Type B pancreatic cell (in vitro differentiated cells): ENCODE results near the gene PCCB. TPM values are rescaled to one million over a fixed set of nuclear protein-coding genes. Genes with fewer than 3 reads are reported as not detected.

Source experiments
- DNase-seq: peaks from one replicate; pipeline ENCODE4 v3.0.0; 2021; ENCODE audit warnings: mixed read lengths; ENCODE audit not compliant: unreplicated experiment; ENCODE audit errors: extremely low spot score
- H3K27ac Mint-ChIP-seq: 2 replicates; pipeline ENCODE4 v1.8.0; 2021; ENCODE audit warnings: mild to moderate bottlenecking, mixed read lengths
- H3K27me3 Mint-ChIP-seq: 2 replicates; pipeline ENCODE4 v1.8.0; 2021; ENCODE audit warnings: mixed read lengths
- H3K36me3 Mint-ChIP-seq: 2 replicates; pipeline ENCODE4 v1.8.0; 2021; ENCODE audit warnings: mixed read lengths
- H3K4me1 Mint-ChIP-seq: one replicate; pipeline ENCODE4 v1.8.0; 2021; ENCODE audit warnings: mixed read lengths; ENCODE audit not compliant: unreplicated experiment
- H3K4me3 Mint-ChIP-seq: 2 replicates; pipeline ENCODE4 v1.8.0; 2021; ENCODE audit warnings: mild to moderate bottlenecking, mixed read lengths
- H3K9me3 Mint-ChIP-seq: 2 replicates; pipeline ENCODE4 v1.8.0; 2021; ENCODE audit warnings: mixed read lengths
- CTCF ChIP-seq: fragments of 200-600 bp; sonication (generic); conservative IDR thresholded peaks from 2 replicates; pipeline ENCODE4 v1.5.0; 2021; ENCODE audit warnings: antibody characterized with exemption, mild to moderate bottlenecking
- total RNA-seq: library from RNA; stranded (reverse); gene quantifications from 2 replicates; pipeline ENCODE4 v1.2.1, GENCODE V29; 2021; ENCODE audit warnings: low replicate concordance

Gene PCCB
- total RNA-seq, 1 donor from 2014 or later = 41.0 TPM

- H3K27ac Mint-ChIP-seq = no peak overlapping the region
- H3K9me3 Mint-ChIP-seq = no peaks in the 10 kb centered on the region
- peaks cover 35% of the 10 kb centered on the region for H3K36me3 Mint-ChIP-seq
- no peak for DNase-seq
- no peaks in the 10 kb centered on the region for H3K4me1 Mint-ChIP-seq
- no peak for TF ChIP-seq CTCF
- no peaks in the 10 kb centered on the region for H3K27me3 Mint-ChIP-seq
- H3K4me3 Mint-ChIP-seq = no peak overlapping the region
Observed at GRCh38 chr3:136296960-136297359, 46.8 kb downstream of the PCCB start.

- no peak for TF ChIP-seq CTCF
- Mint-ChIP-seq H3K27ac (no peak overlapping the region), H3K4me3 (no peak overlapping the region), H3K36me3 (peaks cover 30% of the 10 kb centered on the region), H3K9me3 (no peaks in the 10 kb centered on the region), H3K4me1 (no peaks in the 10 kb centered on the region), H3K27me3 (no peaks in the 10 kb centered on the region)
- no peak for DNase-seq
Observed at GRCh38 chr3:136297826-136298225, 47.7 kb downstream of the PCCB start.

- TF ChIP-seq CTCF = no peak
- H3K27ac Mint-ChIP-seq = no peak overlapping the region
- H3K36me3 Mint-ChIP-seq = peaks cover 23% of the 10 kb centered on the region
- H3K27me3 Mint-ChIP-seq = no peaks in the 10 kb centered on the region
- no peaks in the 10 kb centered on the region for H3K4me1 Mint-ChIP-seq
- H3K9me3 Mint-ChIP-seq = no peaks in the 10 kb centered on the region
- DNase-seq = no peak
- H3K4me3 Mint-ChIP-seq = no peak overlapping the region
Observed at GRCh38 chr3:136300444-136300843, 50.3 kb downstream of the PCCB start.

- Mint-ChIP-seq H3K27ac (no peak overlapping the region), H3K4me3 (no peak overlapping the region), H3K27me3 (no peaks in the 10 kb centered on the region), H3K9me3 (no peaks in the 10 kb centered on the region), H3K36me3 (peaks cover 18% of the 10 kb centered on the region), H3K4me1 (no peaks in the 10 kb centered on the region)
- peak; percentile 43 for TF ChIP-seq CTCF
- DNase-seq = no peak
Observed at GRCh38 chr3:136305879-136306278, 55.7 kb downstream of the PCCB start.

GRCh38 chr3:136311261-136311660, 61.1 kb downstream of the PCCB start:
- no peaks in the 10 kb centered on the region for H3K9me3 Mint-ChIP-seq
- no peak overlapping the region for H3K27ac Mint-ChIP-seq
- H3K27me3 Mint-ChIP-seq = no peaks in the 10 kb centered on the region
- H3K4me3 Mint-ChIP-seq = no peak overlapping the region
- DNase-seq = no peak
- no peaks in the 10 kb centered on the region for H3K4me1 Mint-ChIP-seq
- peaks cover 17% of the 10 kb centered on the region for H3K36me3 Mint-ChIP-seq
- no peak for TF ChIP-seq CTCF

- TF ChIP-seq CTCF = no peak
- DNase-seq = no peak
- Mint-ChIP-seq H3K4me1 (no peaks in the 10 kb centered on the region), H3K27me3 (no peaks in the 10 kb centered on the region), H3K27ac (no peak overlapping the region), H3K9me3 (no peaks in the 10 kb centered on the region), H3K36me3 (peaks cover 21% of the 10 kb centered on the region), H3K4me3 (no peak overlapping the region)
Observed at GRCh38 chr3:136311968-136312367, 61.8 kb downstream of the PCCB start.
